Erythroblast (primary cell): Measurements from ENCODE around the gene FAIM.

ENCODE experiments used
- GATA1 ChIP-seq: IDR thresholded peaks from 2 replicates; pipeline ENCODE4 v1.6.1; 2011; ENCODE audit warnings: low read depth, mild to moderate bottlenecking, control low read depth, low read length, moderate library complexity
- POLR2A ChIP-seq: IDR thresholded peaks from 2 replicates; pipeline ENCODE4 v1.6.1; 2011; ENCODE audit warnings: mild to moderate bottlenecking, low read length

GRCh38 chr3:138588445-138588844 lies 20.1 kb upstream of the FAIM start:
- TF ChIP-seq POLR2A (no peak), GATA1 (no peak)
